Kidney tubule cell (primary cell): Measurements from ENCODE around the gene MARCHF9.

Experiments used
- DNase-seq: peaks from one replicate; pipeline ENCODE4 v3.0.0-alpha.2; 2018; ENCODE audit warnings: low spot score

The MARCHF9 gene

DNA sequence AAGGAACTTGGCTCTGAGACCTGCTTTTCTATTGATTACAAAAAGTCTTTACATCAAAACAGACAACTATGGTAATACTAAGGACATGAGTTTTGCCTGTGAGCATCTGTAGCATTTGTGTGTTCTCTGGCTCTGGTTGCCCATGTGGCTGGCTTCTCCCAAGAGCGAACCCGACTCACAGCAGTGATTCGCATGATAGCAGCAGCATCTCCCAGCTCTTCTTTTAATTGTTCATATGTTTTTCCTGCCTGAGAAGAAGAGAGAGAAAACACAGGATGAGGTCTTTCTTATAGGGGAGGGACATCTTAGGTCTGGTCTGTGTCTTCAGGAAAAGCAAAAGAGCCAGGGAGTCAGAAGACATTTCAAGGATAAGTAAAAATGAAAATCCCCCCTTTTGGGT lies 46.1 kb downstream of the MARCHF9 start:
- no peak for DNase-seq

DNA sequence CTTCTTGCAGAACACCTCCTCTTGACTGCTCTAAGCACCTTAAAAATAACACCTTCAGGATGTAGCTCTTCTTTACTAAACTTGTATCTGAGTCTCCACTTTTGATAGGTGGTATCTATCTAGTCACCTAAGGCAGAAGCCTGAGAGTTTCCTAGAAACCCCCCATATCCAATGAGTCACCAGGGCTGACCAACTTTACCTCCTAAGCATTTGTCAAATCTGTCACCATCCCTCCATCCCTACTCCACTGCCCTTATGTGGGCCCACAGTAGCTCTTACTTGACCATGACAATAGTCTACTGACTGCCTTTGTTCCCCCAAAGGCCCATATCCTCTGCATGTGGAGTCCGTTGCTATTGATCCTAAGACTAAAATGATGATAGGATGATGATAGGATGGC lies 47.7 kb downstream of the MARCHF9 start:
- no peak for DNase-seq

DNA sequence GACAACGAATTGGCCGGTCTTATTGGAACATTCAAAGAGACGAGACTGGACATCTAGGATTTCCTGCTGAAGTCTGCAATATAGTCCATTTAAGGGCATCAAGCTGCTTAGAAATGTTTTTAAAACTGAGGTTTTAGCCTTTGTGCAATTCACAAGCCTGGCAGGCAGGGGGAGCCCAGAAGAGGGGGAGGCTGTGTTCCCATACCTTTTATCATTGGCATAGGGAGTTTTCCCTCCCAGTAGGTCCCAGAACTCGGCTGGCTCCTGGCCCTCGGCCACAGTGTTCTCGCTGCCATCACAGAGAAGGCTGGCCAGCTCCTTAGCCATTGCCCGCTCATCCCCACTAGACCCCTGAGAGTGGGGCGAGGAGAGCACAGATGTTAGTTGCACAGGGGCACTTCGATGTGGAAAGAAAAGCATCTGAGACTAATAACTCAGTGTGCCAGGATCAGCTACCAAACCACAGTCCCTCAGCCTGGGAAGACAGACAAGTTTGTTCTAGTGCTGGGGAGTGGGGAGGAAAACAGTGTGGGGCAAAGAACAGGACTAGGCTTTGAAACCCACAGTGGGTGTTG lies 48.5 kb downstream of the MARCHF9 start:
- peak; percentile 44 for DNase-seq

DNA sequence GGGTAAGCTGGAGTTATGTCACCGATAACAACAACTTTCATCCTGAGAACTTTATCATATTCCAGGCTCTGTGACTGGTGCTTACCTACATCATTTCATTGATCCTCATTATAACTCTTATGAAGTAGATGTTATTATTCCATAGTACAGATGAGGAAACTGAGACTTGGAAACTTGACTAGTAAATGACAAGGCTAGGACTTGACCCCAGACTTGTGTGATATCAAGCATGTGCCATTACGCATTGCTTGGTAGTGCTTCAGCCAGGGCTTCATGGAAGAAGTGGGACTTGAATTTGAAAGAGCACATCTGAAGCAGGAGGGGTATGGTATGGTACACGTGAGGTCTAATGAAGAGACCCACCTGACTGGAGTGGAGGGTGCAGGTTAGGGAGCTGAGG lies 51.8 kb downstream of the MARCHF9 start:
- DNase-seq, result no peak

DNA sequence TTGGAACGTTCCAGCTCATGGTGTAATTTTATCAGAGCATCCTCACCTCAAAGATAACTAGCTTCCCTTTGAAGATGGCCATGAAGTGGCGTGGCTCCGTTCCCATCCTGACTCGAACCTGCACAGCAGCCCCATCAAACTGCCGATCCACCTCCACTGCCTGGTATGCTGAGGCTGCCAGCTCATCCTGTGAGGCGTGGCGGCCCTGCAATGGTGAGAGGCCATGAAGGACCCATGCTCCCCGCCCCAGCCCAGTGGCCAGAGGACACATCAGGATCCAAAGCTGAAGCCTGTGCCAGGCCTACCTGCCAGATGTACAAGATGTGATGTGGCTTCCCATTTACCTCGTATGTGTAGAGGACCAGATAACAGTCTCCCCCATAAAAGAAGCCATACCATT lies 52.4 kb downstream of the MARCHF9 start:
- DNase-seq, result no peak

DNA sequence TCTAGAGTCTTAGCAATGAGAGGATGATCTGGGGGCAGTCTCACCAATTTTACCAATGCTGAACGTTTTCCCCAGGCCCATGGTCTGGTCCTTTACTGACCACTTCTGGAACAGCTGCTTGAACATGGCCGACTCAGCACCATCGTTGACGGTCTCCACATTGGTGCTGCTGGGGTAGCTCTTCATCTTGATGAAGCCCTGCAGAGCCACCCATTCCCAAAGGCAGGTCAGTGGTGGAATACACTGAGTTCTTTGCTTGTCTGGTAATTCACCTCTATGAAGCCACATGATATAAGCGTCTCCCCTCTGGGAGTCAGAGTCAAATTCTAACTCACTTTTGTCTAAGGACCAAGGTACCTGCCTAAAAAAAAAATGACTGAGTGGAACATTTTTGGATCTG lies 53.4 kb downstream of the MARCHF9 start:
- DNase-seq, result no peak

DNA sequence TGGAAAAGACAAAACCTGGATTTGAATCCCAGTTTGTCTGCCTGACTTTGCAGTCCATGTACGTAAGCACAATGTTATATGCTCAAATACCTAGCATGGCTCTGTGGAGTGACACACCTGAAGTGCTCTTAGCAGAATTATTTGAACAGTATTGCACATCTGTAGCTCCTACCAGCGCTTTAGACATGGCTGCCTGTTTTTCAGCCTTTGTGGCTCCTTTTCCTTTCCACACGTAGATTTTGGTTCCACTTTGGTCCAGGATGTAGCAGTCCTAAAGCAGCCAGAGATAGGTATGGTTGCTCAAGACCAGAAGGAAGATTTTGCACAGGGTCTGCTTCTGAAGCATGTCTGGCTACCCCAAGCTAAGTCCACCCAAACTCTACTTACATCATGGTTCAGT lies 54.5 kb downstream of the MARCHF9 start:
- no peak for DNase-seq
